Astrocyte of the spinal cord (primary cell): ENCODE data around the gene NXPH1.

Experiments
- DNase-seq: peaks from one replicate; pipeline ENCODE4 v3.0.0; 2011; ENCODE audit warnings: low read depth, low spot score
- H3K4me3 ChIP-seq: 2 replicates; pipeline ENCODE4 v1.5.1; 2011; ENCODE audit warnings: low read depth, mild to moderate bottlenecking, low read length, moderate library complexity
- in situ Hi-C: cut with HindIII; loops from 2 replicates; pipeline ENCODE4 v1.10.0; 2017; ENCODE audit warnings: low sequenced_read_pairs
- TF ChIP-seq, protein P1 (sequence below): IDR thresholded peaks from 2 replicates; pipeline ENCODE4 v1.5.1; 2012; ENCODE audit warnings: low read depth, mild to moderate bottlenecking, low read length, inconsistent platforms

NXPH1 gene

DNA sequence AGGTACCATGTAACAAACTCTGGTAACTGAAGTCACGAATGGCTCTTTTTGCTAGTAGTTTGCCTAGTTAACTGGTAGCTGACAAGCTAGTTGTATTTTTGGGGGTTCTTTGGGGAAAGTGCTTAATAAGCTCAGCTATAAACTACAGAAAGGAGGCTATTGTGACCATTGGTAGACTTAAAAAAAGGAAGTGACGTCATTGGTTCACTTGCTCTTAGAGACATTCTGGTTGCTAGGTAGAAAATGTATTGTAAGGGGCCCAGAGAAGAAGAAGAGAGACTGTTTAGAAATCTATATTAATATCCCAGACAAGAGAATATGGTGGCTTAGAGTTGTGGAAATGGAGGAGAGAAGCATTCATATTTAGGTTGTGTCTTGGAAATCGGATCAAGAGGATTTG is 103.0 kb downstream of the NXPH1 start:
- in situ Hi-C loops: no loop called here
- DNase-seq: no peak
- H3K4me3 ChIP-seq: no peak overlapping the region
- TF ChIP-seq, protein P1, sequence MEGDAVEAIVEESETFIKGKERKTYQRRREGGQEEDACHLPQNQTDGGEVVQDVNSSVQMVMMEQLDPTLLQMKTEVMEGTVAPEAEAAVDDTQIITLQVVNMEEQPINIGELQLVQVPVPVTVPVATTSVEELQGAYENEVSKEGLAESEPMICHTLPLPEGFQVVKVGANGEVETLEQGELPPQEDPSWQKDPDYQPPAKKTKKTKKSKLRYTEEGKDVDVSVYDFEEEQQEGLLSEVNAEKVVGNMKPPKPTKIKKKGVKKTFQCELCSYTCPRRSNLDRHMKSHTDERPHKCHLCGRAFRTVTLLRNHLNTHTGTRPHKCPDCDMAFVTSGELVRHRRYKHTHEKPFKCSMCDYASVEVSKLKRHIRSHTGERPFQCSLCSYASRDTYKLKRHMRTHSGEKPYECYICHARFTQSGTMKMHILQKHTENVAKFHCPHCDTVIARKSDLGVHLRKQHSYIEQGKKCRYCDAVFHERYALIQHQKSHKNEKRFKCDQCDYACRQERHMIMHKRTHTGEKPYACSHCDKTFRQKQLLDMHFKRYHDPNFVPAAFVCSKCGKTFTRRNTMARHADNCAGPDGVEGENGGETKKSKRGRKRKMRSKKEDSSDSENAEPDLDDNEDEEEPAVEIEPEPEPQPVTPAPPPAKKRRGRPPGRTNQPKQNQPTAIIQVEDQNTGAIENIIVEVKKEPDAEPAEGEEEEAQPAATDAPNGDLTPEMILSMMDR: no peak

DNA sequence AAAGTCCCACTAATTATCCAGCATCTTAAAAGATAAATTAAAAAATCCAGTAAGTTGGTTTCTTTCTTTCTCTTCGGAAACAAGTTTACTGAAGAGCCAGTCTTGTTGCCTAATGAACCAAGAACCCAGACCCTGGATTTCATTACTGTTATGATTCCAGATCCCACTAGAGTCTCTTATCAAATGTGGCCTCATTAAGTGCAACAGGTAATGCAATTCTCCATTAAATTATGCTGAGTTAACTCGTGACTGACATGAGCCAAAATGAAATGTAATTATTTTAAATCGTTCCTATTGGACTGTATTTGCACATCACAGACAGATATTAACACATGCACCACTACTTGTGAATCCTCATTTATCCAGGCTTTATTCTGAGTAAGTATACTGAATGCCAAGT is 115.6 kb downstream of the NXPH1 start:
- TF ChIP-seq, protein P1: no peak
- H3K4me3 ChIP-seq: no peak overlapping the region
- no peak for DNase-seq
- in situ Hi-C loops: no loop called here

GRCh38 chr7:8560501-8560900 is 127.1 kb downstream of the NXPH1 start:
- no peak for DNase-seq
- TF ChIP-seq, protein P1: no peak
- in situ Hi-C loops: no loop called here
- H3K4me3 ChIP-seq: no peak overlapping the region

GRCh38 chr7:8561449-8561848 is 128.0 kb downstream of the NXPH1 start:
- TF ChIP-seq, protein P1: no peak

GRCh38 chr7:8564281-8564680 is 130.9 kb downstream of the NXPH1 start:
- no peak overlapping the region for H3K4me3 ChIP-seq
- TF ChIP-seq, protein P1: no peak
- DNase-seq: no peak
- in situ Hi-C loops: no loop called here

More at GRCh38 chr7:8561449-8561848, 128.0 kb downstream of the NXPH1 start:
- no peak for DNase-seq
- in situ Hi-C loops: no loop called here
- H3K4me3 ChIP-seq: no peak overlapping the region

DNA sequence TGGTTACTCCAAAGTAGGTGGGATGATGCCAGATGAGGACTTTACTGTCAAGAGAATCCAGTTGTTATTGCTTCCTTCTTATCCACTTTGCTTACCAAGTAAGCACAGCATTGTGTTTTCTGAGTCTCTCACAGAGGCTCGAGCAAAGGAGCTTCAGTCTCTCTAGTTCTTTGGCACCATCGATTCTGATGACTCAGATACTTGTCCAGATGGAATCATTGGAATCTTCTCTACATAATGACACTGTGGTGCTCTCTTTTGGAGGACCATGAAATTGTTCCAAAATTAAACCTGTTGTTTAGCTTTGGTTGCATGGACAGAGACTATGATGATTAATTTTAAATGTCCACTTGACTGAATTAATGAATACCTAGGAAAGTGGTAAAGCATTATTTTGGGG is 132.6 kb downstream of the NXPH1 start:
- H3K4me3 ChIP-seq: no peak overlapping the region
- TF ChIP-seq, protein P1: no peak
- DNase-seq: no peak
- in situ Hi-C loops: no loop called here

GRCh38 chr7:8567626-8568025 is 134.2 kb downstream of the NXPH1 start:
- no peak for DNase-seq
- TF ChIP-seq, protein P1: no peak
- in situ Hi-C loops: no loop called here
- H3K4me3 ChIP-seq: no peak overlapping the region
